ENCODE measurements around the gene HIRIP3. TPM values are rescaled to one million over a fixed set of nuclear protein-coding genes. Genes with fewer than 3 reads are reported as not detected.
"Not testable (repeated sequence)": the region's sequence is repeated elsewhere in the genome, so short reads cannot be mapped to it uniquely, and the experiment has no call there.

Gene HIRIP3
- total RNA-seq, 1 donor: 13.6 TPM

DNA sequence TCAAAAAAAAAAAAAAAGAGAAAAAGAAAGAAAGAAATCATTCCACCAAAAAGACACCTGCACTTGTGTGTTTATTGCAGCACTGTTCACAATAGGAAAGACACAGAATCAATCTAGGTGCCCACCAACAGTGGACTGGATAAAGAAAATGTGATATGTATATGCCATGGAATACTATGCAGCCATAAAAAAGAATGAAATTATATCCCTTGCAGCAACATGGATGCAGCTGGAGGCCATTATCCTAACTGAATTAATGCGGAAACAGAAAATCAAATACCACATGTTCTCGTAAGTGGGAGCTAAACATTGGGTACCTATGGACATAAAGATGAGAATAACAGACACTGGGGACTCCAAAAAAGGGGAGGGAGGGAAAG, 21.9 kb upstream of the HIRIP3 start:
- TF ChIP-seq, protein P1, sequence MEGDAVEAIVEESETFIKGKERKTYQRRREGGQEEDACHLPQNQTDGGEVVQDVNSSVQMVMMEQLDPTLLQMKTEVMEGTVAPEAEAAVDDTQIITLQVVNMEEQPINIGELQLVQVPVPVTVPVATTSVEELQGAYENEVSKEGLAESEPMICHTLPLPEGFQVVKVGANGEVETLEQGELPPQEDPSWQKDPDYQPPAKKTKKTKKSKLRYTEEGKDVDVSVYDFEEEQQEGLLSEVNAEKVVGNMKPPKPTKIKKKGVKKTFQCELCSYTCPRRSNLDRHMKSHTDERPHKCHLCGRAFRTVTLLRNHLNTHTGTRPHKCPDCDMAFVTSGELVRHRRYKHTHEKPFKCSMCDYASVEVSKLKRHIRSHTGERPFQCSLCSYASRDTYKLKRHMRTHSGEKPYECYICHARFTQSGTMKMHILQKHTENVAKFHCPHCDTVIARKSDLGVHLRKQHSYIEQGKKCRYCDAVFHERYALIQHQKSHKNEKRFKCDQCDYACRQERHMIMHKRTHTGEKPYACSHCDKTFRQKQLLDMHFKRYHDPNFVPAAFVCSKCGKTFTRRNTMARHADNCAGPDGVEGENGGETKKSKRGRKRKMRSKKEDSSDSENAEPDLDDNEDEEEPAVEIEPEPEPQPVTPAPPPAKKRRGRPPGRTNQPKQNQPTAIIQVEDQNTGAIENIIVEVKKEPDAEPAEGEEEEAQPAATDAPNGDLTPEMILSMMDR (IDR thresholded peaks at IDR 0.05; ENCODE audit: insufficient read depth, low read length): no peak
- no peak for DNase-seq (ENCODE audit: low read depth)
- no peak overlapping the region for H3K4me3 ChIP-seq (ENCODE audit: low read depth, low read length)

DNA sequence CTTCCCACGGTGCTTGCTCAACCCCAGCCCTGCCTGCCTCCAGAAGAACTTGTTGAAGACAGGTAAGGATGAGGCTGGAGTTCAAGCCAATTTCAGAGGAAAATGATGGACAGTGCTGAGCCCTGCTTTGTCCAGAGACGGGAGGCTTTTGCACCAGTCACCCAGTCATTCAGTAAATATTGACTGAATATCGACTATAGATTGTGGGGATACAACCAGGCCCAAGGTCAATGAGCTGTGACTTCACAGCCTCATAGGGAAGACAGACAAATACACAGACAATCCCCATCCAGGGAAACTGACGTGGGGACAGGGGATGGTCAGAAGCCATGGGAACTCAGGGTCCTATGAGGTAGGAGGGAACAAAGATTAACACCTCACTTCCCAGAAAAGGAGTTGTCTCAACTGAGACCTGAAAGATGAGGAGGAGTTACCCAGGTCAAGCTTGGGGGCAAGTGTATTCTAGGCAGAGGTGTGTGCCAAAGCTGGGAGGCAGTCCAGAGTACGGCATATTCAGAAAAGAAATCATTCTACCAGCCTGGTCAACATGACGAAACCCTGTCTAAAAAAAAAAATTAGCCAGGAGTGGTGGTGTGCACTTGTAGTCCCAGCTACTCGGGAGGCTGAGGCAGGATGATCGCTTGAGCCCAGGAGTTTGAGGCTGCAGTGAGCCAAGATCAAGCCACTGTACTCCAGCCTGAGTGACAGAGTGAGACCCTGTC, 21.3 kb upstream of the HIRIP3 start:
- H3K4me3 ChIP-seq (ENCODE audit: low read depth, low read length): no peak overlapping the region
- TF ChIP-seq, protein P1 (IDR thresholded peaks at IDR 0.05; ENCODE audit: insufficient read depth, low read length): no peak
- DNase-seq (ENCODE audit: low read depth): no peak

DNA sequence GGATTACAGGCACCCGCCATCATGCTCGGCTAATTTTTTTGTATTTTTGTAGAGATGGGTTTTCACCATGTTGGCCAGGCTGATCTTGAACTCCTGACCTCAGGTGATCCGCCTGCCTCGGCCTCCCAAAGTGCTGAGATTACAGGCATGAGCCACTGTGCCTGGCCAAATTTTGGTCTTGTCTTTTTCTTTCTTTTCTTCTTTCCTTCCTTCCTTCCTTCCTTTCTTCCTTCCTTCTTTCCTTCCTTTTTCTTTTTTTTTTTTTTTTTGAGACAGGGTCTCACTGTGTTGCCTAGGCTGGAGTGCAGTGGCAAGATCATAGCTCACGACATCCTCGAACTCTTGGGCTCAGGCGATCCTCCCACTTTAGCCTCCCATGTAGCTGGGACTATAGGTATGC, 20.0 kb upstream of the HIRIP3 start:
- not testable (repeated sequence) for DNase-seq (ENCODE audit: low read depth)

DNA sequence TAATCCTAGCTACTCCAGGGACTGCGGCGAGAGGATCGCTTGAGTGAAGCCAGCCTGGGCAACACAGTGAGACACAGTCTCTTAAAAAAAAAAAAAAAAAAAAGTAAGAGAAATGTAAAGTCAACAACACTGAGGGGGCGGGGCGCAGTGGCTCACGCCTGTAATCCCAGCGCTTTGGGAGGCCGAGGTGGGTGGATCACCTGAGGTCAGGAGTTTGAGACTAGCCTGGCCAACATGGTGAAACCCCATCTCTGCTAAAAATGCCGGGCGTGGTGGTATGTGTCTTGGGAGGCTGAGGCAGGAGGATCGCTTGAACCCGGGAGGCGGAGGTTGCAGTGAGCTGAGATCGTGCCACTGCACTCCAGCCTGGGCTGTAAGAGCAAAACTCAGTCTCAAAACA, 17.2 kb upstream of the HIRIP3 start:
- H3K4me3 ChIP-seq (ENCODE audit: low read depth, low read length); DNase-seq (ENCODE audit: low read depth): not testable (repeated sequence)

More for the DNA sequence above, 20.0 kb upstream of the HIRIP3 start:
- H3K4me3 ChIP-seq (ENCODE audit: low read depth, low read length): not testable (repeated sequence)

DNA sequence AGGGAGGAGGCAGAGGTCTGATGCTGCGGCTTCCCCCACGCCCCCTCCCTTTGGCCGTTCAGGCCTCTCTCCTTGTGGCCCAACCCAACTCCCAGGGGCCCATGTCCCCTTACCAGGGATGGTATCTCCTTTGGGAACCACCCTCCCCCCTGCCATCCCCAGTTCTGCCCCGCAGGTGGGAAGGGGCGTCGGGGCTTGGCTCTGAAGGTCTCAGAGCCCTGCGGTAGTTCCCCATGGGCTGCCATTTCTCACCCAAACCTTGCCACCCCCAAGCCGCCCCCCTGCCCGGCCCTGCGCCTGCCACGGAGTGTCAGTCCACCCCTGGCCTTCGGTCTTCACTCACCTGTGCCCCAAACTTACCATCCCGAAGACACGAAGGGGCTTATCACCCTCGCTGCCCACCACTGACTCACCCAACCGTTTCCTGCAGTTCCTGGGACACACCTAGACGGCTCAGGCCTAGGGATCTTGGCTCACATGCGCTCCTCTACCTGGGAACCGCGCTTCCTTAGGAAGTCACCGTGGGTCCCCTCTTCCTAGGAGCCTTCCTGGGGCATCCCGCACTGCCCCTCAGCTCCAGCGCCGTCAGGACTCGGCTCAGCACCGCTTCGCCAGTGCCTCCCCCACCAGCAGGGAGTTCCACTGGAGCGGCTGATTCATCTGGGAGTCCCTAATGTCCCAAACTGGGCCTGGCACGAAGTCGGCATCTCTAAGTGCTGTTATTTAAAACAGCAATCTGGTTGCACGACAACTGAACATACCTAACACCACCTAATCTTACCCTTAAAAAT, 16.5 kb upstream of the HIRIP3 start:
- no peak for DNase-seq (ENCODE audit: low read depth)
- TF ChIP-seq, protein P1 (IDR thresholded peaks at IDR 0.05; ENCODE audit: insufficient read depth, low read length): no peak
- no peak overlapping the region for H3K4me3 ChIP-seq (ENCODE audit: low read depth, low read length)

DNA sequence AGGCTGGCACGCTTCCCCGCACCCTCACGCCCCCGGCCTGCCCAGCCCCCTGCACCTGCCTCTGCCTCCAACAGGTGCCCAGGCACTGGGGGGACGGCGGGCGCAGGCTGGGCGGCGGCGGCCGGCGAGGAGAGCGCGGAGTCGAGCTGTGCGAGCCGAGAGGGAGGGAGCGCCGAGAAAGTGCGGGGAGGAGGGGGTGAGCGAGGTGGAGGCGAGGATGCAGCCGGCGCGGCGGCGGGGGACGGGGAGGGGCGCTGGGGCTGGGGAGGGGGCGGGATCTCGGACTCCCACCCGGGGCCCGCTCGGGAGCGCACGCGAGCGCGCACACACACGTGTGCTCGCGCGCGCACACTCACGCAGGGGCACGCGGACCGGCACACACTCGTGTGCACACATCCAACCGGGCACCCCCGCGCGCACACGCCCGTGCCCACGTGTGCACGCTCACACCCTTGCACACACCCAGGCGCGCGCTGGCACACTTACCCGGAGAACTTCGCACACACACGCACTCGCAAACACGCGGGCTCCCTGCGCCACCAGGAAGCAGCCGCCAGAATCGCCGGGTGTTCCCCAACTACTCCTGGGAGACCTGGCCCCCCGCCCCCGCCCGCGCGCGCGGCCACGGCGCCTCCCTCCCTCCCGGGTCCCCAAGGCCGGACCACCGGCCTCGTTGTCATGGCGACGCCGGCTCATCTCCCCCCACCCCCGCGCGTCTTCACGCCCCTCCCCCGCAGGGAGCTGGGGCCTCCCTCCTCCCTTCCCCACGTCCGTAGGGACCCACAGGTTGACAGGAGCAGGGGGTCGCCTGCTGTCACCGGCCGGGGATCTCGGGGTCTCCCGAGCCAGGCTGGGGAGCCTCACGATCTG, 15.7 kb upstream of the HIRIP3 start, which contains the start of gene DOC2A:
TSS of gene DOC2A (minus strand) at position 184 of the 870 bp plus-strand sequence. CDS start 805 bp downstream, outside the sequence.
- peak within 1 kb of the TSS; percentile 62 for H3K4me3 ChIP-seq (ENCODE audit: low read depth, low read length)
- DNase-seq (ENCODE audit: low read depth): no peak

More for the DNA sequence above, 15.7 kb upstream of the HIRIP3 start, which contains the start of gene DOC2A:
- TF ChIP-seq, protein P1 (IDR thresholded peaks at IDR 0.05; ENCODE audit: insufficient read depth, low read length): no peak

Measured in fibroblast of the aortic adventitia (primary cell).